ENCODE data around the gene ZNF646.

GRCh38 chr16:31078597-31079341 is 4.5 kb downstream of the ZNF646 start:
- TF ChIP-seq CTCF (IDR thresholded peaks at IDR 0.05) (no peak), POLR2A (IDR thresholded peaks at IDR 0.05) (no peak)
